T follicular helper cell (primary cell): Measurements from ENCODE around the gene GTF2A1.

Experiments
- DNase-seq: peaks from one replicate; pipeline ENCODE4 v3.0.0-alpha.2; 2020; ENCODE audit warnings: low read depth

Gene GTF2A1

GRCh38 chr14:81177225-81177624 lies 43.5 kb downstream of the GTF2A1 start:
- no peak for DNase-seq

GRCh38 chr14:81176241-81176640 lies 44.5 kb downstream of the GTF2A1 start:
- no peak for DNase-seq

GRCh38 chr14:81172881-81173280 lies 47.9 kb downstream of the GTF2A1 start:
- DNase-seq, result no peak

GRCh38 chr14:81172353-81172752 lies 48.4 kb downstream of the GTF2A1 start:
- no peak for DNase-seq

GRCh38 chr14:81170829-81171195 lies 49.9 kb downstream of the GTF2A1 start:
- DNase-seq, result no peak

- peak; percentile 81 for DNase-seq
These were observed 50.5 kb downstream of the GTF2A1 start for GRCh38 chr14:81170104-81170828.

GRCh38 chr14:81169711-81170103 lies 51.1 kb downstream of the GTF2A1 start:
- no peak for DNase-seq

GRCh38 chr14:81169267-81169666 lies 51.5 kb downstream of the GTF2A1 start:
- DNase-seq, result no peak

GRCh38 chr14:81166121-81166520 lies 54.6 kb downstream of the GTF2A1 start:
- DNase-seq, result no peak

GRCh38 chr14:81165188-81165587 lies 55.6 kb downstream of the GTF2A1 start:
- no peak for DNase-seq

- peak; percentile 4 for DNase-seq
These were observed 56.5 kb downstream of the GTF2A1 start for GRCh38 chr14:81164167-81164774.

- no peak for DNase-seq
These were observed 57.8 kb downstream of the GTF2A1 start for GRCh38 chr14:81162941-81163340.

GRCh38 chr14:81161749-81162148 lies 59.0 kb downstream of the GTF2A1 start:
- no peak for DNase-seq

GRCh38 chr14:81161088-81161487 lies 59.7 kb downstream of the GTF2A1 start:
- no peak for DNase-seq

GRCh38 chr14:81157431-81157830 lies 63.3 kb downstream of the GTF2A1 start:
- no peak for DNase-seq

- DNase-seq, result no peak
These were observed 67.6 kb downstream of the GTF2A1 start for GRCh38 chr14:81153187-81153586.

GRCh38 chr14:81148635-81149034 lies 72.1 kb downstream of the GTF2A1 start:
- no peak for DNase-seq

GRCh38 chr14:81147140-81147897 lies 73.4 kb downstream of the GTF2A1 start:
- no peak for DNase-seq

- no peak for DNase-seq
These were observed 75.7 kb downstream of the GTF2A1 start for GRCh38 chr14:81144824-81145603.

GRCh38 chr14:81143793-81144192 lies 77.0 kb downstream of the GTF2A1 start:
- no peak for DNase-seq

- no peak for DNase-seq
These were observed 79.3 kb downstream of the GTF2A1 start for GRCh38 chr14:81141426-81141825.

- DNase-seq, result no peak
These were observed 82.3 kb downstream of the GTF2A1 start for GRCh38 chr14:81138429-81138828.
